GM18526 (cell line): ENCODE measurements around the gene RBMS3.

Experiments
- POLR2A ChIP-seq: IDR thresholded peaks from 3 replicates; pipeline ENCODE4 v1.6.1; 2011; ENCODE audit not compliant: insufficient read length; ENCODE audit errors: extremely low read depth

The RBMS3 gene

DNA sequence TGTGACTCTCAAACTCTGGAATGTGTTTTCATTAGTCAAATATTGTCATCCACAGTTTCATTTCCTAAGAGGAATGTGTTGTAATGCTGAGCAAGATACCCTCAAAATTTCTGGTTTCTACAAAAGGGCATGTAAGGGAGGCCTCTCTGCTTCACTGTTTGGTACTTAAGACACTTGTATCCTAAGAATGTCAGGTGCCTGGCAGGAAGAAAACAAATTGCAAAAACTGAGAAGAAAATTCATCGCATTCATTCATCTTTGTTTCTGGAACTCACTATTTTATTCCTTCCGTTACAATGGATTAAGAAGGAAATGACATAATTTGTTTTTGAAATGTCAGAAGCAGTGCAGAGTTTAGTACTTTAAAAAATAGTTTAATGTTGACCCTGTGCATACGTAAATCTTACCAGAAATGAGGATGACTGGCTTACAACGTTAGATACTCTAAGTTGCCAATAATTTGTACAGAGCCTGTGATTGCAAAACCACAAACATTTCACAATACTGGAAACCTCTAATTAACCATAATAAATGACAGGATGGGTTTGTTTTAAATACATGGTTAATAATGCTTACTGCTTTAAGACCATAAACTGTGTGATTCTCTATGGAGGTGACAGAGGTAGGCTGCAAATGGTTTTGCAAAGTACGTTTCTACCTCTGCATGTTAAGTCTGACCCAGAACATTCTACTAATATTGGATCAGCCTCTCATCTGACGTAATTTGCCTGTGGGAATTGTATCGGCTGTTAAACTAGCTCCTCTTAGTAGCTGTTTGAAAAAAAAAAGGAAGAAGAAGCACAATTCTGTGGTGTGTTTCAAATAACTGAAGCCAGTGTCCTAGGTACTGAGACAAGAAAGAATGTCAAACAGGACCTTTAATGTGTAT lies 477.8 kb downstream of the RBMS3 start:
- TF ChIP-seq POLR2A = no peak

DNA sequence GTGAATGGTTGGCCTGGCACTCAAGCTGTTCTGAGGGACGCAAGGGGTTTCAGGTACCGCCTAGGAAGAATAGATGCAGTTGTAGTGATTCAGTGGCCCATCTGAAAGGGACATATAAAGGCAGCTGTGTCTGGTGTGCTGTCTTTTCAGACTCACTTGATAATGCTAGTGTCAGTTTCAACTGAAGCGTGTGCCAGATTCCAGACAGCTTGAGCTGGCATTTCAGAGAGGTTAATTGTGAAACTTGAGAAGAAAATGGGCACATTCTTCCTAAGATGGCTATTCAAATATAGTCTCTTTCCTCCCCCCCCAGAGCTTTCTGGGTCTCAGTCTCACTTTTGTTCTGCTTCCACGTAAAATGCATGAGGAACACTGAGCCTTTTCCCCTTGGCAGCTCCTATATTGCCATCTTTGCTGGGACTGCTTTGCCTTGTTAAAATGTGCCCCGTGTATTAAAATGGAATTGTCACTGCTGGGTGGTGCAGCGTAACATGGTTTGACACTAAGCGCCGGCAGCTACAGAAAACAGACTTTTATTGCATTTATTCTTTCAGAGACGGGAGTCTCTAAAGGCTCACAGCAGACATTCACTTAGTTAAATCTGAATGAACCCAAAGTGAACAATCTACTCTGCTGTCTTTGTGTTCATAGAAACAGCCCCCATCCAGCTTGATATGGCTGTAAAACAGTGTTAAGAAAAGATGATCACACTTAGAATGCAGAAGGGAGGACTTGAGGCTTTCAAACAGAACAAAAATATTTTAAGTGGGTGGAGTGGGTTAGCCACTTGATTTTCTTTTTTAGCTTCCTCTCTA lies 478.7 kb downstream of the RBMS3 start:
- no peak for TF ChIP-seq POLR2A

DNA sequence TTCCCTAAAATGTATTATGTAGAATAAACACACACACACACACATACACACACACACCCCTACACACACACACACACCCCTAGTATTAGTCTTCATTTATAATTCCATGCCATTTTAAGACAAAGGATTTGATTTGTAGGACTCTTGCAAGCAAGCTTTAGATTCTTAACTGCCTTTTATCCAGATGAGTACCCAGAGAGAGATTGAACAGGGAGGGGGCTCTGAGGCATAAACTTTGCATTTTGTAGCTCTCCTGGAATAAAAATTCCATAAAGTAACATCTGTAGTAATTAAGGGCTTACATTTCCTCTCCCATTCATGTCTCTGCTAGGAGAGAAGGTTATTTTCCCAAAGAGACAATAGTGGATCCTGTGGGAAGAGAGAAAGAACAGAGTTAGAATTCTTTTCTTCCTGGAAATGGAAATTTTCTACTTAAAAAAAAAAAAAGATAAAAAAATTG lies 479.4 kb downstream of the RBMS3 start:
- TF ChIP-seq POLR2A = no peak

DNA sequence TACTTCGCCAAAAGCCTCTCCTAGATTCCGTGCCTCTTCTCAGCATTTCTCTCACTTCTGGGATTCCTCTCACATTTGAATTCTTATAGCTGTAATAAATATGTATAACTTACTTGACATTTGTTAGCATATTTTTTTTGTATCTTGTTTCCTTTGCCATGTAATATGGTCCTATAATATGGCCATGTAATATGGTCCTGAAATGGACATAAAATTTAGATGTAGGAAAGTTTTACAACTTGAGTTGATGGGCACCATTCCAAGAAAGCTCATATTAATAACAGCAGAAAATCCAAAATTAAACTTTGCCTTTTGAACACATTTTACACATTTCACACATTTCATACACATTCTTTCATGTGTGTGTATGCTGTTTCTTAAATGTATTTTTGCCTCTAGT lies 480.6 kb downstream of the RBMS3 start:
- no peak for TF ChIP-seq POLR2A

DNA sequence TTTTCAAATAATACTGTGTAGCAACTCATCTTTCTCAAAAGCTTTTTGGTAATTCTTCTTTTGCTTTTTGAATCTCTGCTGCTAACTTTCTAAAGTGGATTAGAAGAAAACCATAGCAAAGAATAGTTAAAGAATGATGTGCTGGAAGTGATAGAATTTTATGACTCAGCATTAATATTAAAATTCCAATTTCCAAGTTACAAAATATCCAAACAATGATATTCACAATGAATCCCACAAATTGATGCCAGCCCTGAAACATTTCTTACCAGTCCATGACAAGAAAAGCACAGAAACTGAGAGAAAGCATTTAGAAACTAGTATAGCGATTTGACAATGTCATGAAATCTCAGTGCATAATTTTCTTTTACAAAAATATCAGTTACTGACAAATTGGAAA lies 482.2 kb downstream of the RBMS3 start:
- TF ChIP-seq POLR2A = no peak

DNA sequence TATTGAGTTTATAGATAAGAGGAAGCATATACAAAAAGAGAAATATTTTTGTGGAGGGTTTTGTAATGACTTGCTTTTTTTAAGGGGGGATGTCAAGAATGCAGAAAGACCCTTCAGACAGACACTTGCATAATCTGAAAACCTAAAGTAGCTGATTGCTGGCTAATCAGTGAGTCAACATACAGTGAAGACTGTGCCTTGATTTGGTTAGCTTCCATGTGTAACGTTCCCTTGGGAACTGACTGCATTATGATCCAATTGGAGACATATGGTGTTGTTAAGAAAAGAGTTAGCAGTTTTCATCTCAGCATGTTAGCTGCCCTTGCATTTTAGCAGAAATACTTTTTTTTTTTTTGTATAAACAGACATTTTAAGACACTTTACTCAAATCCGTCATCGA lies 483.2 kb downstream of the RBMS3 start:
- TF ChIP-seq POLR2A = no peak

DNA sequence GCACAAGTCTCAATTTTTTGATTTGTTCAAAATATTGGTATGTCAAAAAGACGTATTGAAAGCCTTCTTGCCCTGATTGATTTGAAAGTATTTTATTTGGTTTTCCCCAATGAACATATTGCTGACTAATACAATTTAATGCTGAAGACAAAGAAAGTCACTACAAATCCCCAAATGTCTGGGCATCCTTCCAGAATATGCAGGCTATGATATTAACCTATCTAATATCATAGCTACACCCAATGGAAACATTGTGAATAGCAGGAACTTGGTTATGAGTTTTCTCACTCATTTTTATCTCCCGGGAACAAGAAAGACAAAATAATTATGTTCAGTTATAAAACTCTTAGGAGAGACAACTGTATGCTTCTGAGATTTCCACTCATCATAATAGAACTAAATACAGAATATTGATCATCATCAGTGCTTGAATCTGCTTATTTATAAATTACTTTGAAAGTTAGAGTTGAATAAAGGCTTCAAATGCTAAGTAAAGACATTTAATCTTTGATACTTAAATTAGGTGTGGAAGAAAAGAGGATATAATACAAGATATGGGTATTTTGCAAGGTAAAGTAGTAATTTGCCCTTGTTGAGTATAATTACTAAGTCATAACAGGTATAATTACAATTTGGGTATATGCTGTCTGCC lies 483.9 kb downstream of the RBMS3 start:
- no peak for TF ChIP-seq POLR2A

DNA sequence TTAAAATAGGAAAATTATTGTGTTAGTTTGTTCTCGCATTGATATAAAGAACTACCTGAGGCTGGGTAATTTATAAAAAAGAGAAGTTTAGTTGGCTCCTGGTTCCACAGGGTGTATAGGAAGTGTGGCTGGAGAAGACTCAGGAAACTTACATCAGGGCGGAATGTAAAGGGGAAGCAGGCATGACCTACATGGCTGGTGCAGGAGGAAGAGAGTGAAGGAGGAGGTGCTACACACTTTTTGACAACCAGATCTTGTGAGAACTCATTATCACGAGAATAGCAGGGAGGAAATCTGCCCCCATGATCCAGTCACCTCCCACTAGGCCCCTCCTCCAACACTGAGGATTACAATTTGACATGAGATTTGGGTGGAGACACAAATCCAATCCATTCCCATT lies 490.7 kb downstream of the RBMS3 start:
- TF ChIP-seq POLR2A = no peak

DNA sequence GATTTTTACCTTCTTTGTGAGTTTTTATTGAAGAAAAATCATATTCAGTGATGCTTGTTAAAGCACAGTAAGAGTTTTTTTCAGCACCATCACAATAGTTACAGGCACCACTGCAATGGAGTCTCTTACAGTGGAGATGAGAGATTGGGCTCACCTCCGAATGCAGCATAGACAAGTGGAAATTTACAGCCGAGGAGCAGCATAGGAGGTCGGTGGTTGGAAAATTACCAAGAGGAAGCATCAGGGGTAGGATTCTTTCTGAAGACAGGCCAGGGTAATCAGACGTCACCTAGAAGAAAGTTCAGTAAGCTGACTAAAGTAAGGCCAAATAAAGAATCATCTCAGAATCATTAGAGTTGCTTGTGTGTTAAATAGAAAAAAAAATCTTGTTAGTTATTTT lies 491.6 kb downstream of the RBMS3 start:
- no peak for TF ChIP-seq POLR2A

DNA sequence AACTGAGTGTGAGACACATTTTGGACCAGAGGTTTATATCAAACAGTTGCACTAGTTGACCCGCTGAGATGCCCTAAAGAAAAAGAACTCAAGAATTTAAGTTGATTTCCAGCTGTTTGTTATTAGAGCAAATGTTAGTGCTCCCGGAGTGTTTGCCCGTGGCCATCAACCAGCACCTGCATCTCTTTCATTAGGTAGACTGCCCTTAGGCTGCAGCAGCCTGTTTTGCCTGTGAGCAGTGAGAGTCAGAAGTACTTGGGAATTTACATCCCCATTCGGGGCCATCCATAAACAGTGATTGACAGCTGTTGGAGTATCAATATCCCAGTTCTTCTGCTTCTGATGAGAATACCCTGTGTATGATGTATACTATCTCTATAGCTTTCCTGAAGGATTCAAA lies 492.6 kb downstream of the RBMS3 start:
- no peak for TF ChIP-seq POLR2A

DNA sequence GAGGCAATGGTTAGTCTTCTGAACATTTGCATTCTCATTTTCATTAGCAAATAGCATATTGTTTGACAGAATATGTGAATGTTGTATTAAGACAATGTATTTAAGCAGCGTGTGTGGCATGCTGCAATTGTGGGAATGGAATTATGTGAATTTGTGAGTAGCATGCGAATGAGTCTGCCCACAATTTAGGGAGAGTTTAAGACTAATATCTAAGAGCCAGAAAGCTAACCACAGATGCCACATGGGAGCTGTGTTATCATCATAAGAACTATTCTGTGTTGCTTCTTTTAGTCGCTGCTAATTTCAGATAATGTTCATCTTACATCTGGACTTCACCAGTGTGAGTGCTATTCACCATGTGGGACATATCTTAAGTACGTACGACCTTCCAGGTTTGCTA lies 494.5 kb downstream of the RBMS3 start:
- no peak for TF ChIP-seq POLR2A

DNA sequence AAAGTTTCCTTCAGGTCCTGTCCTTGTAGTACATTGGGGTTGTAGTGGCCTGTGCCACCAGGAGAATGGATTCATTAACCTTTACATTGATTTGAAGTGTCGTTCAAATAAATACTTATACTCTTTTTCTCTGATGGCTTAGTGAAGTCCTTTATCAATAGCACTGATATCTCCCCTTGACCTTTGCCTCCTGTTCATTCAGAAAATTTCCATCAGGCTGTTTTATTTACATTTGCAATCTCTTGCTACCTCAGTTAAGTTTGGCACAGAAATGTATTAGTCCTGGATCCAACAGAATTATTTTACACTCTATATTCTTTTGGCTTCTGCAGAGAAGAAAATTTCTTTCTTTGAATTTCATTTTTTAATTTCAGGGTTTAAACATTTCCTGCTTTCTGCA lies 497.0 kb downstream of the RBMS3 start:
- TF ChIP-seq POLR2A = no peak

DNA sequence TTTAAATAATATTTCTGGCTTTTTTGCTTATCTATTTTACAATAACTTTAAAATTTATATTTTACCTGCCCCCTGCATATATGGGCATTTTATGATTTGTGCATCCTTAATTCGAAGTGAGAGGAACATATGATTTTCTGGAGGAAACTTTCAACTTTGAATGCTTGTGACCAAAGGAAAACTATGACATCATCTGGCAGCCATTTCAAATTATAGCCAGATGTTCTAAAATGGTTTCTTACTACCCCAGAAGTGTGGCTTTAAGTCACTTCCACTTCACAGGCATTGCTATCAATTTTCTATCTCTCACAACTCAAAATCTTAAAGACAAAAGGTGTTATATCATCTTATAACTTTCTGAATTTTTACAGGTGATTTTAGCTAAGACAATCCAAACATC lies 508.8 kb downstream of the RBMS3 start:
- no peak for TF ChIP-seq POLR2A

DNA sequence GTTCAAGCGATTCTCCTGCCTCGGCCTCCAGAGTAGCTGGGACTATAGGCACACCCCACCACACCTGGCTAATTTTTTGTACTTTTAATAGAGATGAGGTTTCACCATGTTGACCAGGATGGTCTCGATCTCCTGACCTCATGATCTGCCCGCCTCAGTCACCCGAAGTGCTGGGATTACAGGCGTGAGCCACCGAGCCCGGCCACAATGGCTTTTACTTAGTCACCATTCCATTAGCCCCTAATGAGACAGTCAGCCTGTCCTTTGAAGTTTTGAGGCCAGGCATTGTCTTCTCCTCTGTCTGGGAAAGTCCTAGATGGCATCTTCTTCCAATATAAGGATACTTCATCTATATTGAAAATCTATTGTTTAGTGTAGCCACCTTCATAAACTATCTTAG lies 515.9 kb downstream of the RBMS3 start:
- TF ChIP-seq POLR2A = no peak

DNA sequence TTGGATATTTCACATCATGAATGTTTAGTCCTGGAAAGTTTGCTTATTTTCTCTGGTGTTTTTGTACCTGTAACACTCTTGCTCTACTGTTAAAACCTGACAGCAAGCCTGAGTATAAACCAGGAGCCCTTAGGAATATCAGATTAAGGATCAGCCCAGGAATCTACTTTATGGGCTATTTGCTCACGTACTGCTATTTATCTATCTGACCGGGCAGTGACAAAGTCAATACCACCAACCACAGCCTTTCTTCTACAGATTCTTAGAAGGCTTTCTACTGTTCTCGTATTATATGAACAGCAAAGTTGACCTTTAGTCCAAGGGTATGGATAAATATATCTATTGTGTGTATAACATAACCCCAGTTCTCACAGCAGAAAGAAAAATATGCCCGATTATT lies 521.2 kb downstream of the RBMS3 start:
- no peak for TF ChIP-seq POLR2A

DNA sequence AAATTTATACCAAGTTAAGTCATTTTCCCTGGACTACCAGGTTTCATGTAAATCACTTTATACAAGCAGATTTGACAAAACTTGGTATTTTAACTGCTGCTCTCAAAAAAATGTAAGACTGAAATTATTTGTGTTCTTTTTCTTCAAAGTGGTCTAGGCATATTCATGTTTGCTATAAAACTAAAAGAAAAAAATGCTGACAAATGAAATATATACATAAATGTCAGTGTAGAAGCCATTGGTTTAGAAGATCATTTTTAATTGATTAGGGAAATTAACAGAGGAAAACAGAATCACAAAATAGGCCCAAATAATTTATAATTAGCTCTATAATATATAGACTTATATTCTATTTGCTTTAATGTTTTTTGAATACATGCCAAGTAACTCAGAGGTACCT lies 523.2 kb downstream of the RBMS3 start:
- TF ChIP-seq POLR2A = no peak

DNA sequence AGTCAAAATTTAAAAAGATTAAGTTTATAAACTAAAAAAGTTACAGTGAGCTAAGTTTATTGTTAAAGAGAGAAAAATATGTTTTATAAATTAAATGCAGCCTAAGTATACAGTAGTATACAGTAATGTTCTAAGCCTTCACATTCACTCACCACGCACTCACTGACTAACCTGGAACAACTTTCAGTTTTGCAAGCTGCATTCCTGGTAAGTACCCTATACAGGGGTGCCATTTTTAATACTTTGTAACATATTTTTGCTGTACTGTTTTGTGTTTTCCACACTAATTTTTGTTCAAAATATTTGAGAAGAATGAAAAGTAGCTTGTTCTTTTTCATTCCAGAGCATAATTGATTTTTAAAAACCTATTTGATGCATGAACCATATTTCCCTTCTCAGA lies 524.9 kb downstream of the RBMS3 start:
- no peak for TF ChIP-seq POLR2A
